Suprapubic skin (tissue), 4 donors: ENCODE data around the gene LRRC51.

Experiments used
- CTCF ChIP-seq, 2 donors: fragments of 200-600 bp in 1 of 2; fragments of 450-650 bp in 1 of 2; sonication (generic) in 1 of 2; IDR thresholded peaks; one replicate each; pipeline ENCODE4 v1.5.1; 2016 to 2019; ENCODE audit warnings: antibody characterized with exemption in 2 of 2, mild to moderate bottlenecking in 1 of 2, moderate library complexity in 1 of 2
- EP300 ChIP-seq: sonication (generic); formaldehyde crosslinking; IDR thresholded peaks from one replicate; pipeline ENCODE4 v1.6.1; 2017; ENCODE audit warnings: antibody characterized with exemption
- POLR2A ChIP-seq, 2 donors: fragments of 450-650 bp; IDR thresholded peaks; one replicate each; pipeline ENCODE4 v1.6.1; 2017; ENCODE audit warnings: antibody characterized with exemption in 2 of 2, mild to moderate bottlenecking in 2 of 2, moderate library complexity in 2 of 2
- POLR2AphosphoS5 ChIP-seq, 3 donors: sonication (generic); formaldehyde crosslinking; IDR thresholded peaks; one replicate each; pipeline ENCODE4 v1.6.1; 2017; ENCODE audit warnings: antibody characterized with exemption in 3 of 3

GRCh38 chr11:72040491-72041363 lies 39.9 kb upstream of the LRRC51 start:
- TF ChIP-seq CTCF (IDR thresholded peaks at IDR 0.05) (no peak), POLR2A (IDR thresholded peaks at IDR 0.05) (peak in 1 of 2 donors; percentile 8), POLR2AphosphoS5 (IDR thresholded peaks at IDR 0.05) (peak; percentile 55 to 87 (median 81)), EP300 (no peak)
